CD1c-positive myeloid dendritic cell (primary cell): ENCODE data around the gene RFX8.

Source experiments
- DNase-seq: peaks from one replicate; pipeline ENCODE4 v3.0.0-alpha.2; 2016; ENCODE audit errors: extremely low spot score

Gene RFX8

GRCh38 chr2:101349893-101350662 is 124.8 kb downstream of the RFX8 start:
- DNase-seq: peak; percentile 20

- peak; percentile 20 for DNase-seq
Observed at GRCh38 chr2:101348883-101349282, 126.0 kb downstream of the RFX8 start.
